ENCODE results near the gene ZNF785.

ZNF785 gene

GRCh38 chr16:30533146-30533522 lies 52.4 kb downstream of the ZNF785 start:
- H3K4me3 ChIP-seq (ENCODE audit: low read depth, low read length), result no peak overlapping the region
- DNase-seq (ENCODE audit: low read depth), result no peak
- no peak for TF ChIP-seq CTCF (conservative IDR thresholded peaks at IDR 0.05; ENCODE audit: low read depth, low read length)

DNA sequence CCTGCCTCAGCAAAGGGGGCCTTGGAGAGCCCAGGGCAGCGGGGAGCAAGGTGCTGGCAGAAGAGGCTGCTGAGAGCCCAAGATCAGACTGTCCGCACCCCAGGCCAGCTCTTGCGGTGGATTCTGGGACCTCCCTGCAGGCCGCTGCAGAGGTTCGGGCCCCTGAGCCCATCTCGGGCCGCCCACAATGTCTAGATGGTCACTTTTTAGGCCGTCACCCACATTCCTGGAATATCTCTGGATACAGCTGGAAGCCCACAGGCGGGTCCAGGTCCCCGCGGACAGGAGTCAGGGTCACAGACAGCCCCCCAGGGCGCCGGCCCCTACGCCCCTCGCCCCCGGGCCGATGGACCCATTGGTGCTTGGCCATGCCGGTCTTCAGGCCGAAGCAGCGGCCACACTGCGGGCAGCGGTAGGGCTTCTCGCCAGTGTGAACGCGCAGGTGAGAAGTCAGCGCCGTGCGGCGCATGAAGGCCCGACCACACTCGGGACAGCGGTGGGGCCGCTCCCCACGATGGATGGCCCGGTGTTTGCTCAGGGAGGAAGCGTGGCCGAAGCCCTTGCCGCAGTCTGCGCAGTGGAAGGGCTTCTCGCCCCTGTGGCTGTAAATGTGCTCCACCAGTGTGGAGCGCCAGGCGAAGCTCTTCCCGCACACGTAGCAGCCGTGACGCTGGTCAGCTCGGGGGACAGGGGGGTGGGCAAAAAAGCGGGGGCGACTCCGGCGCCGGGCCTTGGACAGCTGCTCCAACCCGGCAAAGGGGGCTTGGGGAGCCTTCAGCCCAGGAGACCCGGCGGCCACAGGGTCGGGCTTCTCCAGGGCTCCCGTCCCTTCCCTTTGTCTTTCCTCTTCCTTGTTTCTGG lies 53.0 kb downstream of the ZNF785 start:
- TF ChIP-seq CTCF (conservative IDR thresholded peaks at IDR 0.05; ENCODE audit: low read depth, low read length), result no peak
- H3K4me3 ChIP-seq (ENCODE audit: low read depth, low read length), result no peak overlapping the region
- no peak for DNase-seq (ENCODE audit: low read depth)

All from choroid plexus epithelial cell (primary cell).